ENCODE results near the gene ANP32A.

The ANP32A gene

DNA sequence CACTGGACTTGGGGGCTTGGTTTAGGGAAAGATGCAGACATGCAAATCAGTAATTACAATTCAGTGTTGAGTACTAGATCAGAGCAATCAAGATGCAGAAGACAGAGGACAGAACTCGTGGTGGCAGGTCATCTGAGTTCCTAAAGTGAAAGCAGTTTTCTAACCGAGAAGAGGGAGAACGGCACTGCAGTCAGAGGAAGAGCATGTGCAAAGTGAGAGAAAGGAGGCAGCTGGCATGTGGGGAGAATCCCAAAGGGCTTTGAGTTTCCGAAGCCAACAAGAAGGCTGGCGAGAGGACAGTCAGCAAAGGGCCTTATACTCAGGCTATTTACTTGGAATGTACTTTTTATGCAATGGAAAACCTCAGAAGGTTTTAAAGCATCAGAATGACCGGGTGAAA, 87.0 kb downstream of the ANP32A start:
- no peak for DNase-seq (ENCODE audit: low read depth)

DNA sequence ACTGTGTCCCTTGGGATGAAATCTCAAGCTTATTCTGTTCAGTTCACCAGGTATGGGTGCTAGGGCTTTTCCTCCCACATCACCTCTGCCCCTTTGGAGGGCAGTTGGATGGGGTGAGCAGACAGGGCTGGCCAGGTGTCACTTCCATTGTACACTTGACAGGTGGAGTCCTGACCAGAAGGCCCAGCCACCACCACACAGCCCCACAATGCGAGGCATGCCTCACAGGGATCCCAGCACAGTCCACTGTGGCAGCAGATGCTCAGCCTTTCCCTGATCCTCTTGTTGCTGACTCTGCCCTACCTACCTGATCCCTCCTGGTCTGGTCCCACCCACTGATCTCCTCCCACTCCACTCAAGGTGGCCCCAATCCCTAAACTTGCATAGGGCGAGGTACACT, 88.2 kb downstream of the ANP32A start:
- H3K4me3 ChIP-seq (replicated peaks; ENCODE audit: low read depth, low read length), result no peak overlapping the region
- no peak for DNase-seq (ENCODE audit: low read depth)
- TF ChIP-seq, protein P1, sequence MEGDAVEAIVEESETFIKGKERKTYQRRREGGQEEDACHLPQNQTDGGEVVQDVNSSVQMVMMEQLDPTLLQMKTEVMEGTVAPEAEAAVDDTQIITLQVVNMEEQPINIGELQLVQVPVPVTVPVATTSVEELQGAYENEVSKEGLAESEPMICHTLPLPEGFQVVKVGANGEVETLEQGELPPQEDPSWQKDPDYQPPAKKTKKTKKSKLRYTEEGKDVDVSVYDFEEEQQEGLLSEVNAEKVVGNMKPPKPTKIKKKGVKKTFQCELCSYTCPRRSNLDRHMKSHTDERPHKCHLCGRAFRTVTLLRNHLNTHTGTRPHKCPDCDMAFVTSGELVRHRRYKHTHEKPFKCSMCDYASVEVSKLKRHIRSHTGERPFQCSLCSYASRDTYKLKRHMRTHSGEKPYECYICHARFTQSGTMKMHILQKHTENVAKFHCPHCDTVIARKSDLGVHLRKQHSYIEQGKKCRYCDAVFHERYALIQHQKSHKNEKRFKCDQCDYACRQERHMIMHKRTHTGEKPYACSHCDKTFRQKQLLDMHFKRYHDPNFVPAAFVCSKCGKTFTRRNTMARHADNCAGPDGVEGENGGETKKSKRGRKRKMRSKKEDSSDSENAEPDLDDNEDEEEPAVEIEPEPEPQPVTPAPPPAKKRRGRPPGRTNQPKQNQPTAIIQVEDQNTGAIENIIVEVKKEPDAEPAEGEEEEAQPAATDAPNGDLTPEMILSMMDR (IDR thresholded peaks at IDR 0.05; ENCODE audit: low read length, missing control alignments), result no peak

More for the DNA sequence above, 87.0 kb downstream of the ANP32A start:
- H3K4me3 ChIP-seq (replicated peaks; ENCODE audit: low read depth, low read length), result no peak overlapping the region
- TF ChIP-seq, protein P1 (IDR thresholded peaks at IDR 0.05; ENCODE audit: low read length, missing control alignments), result no peak

DNA sequence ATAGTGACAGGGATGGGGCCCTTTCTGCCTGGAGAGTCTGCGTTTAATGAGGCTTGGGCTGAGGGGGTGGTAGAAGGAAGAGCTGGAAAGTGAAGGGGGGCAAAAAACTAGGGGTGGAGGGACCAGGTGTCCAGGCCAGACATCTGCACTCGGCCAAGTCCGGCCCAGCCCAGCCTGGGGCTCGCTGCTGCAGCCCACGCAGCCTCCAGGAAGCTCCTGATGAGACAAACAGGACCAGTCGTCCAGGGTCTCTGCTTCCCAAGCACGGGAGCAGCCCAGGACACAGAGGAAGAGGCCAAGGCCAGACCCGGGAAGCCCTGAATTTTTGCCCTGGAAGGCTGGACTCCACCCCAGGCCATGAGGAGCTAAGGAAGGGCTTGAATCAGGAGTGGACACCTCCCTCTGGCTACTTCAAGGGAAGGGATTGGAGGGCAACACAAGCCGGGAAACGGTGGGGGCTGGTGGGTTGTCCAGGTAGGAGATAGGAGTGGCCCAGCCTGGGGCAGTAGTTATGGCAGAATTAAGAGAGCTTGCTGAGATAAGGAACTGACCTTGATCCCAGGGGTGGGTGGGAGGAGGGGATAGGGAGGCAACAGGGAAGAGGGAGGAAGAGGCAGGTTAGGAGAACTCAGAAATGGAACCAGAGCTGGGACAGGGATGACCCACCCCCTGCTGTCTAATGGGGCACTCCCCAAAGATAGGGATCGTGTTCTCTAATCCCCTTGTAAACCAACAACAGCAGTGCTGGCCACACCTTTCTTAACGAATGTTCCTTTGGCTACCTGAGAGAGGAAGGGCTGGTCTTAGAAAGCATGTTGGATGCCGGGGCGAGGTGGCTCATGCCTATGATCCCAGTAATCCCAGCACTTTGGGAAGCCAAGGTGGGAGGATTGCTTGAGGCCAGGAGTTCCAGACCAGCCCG, 89.5 kb downstream of the ANP32A start:
- TF ChIP-seq, protein P1 (IDR thresholded peaks at IDR 0.05; ENCODE audit: low read length, missing control alignments), result no peak
- DNase-seq (ENCODE audit: low read depth), result no peak
- H3K4me3 ChIP-seq (replicated peaks; ENCODE audit: low read depth, low read length), result no peak overlapping the region

DNA sequence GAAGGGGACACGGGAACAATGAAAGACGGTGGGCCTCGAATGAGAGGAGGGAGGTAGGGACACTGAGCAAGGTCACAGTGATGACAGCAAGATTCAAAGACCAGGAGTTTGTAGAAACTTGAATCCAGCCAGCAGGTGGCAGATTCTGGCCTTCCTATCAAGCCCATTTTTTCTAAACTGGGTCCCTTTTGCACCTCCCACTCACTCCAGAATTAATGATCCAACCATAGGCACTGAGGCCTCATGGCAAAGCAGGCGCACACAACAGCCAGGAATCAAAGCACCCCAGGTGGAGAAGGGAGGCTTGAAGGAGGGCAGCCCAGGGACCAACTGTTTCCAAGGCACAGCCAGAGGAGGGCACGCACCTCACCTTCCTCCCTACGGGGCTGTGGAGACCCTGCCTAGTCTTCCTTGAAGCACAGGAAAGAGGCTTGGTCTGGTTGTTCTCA, 90.2 kb downstream of the ANP32A start:
- H3K4me3 ChIP-seq (replicated peaks; ENCODE audit: low read depth, low read length), result no peak overlapping the region
- TF ChIP-seq, protein P1 (IDR thresholded peaks at IDR 0.05; ENCODE audit: low read length, missing control alignments), result peak; percentile 51
- peak; percentile 68 for DNase-seq (ENCODE audit: low read depth)

DNA sequence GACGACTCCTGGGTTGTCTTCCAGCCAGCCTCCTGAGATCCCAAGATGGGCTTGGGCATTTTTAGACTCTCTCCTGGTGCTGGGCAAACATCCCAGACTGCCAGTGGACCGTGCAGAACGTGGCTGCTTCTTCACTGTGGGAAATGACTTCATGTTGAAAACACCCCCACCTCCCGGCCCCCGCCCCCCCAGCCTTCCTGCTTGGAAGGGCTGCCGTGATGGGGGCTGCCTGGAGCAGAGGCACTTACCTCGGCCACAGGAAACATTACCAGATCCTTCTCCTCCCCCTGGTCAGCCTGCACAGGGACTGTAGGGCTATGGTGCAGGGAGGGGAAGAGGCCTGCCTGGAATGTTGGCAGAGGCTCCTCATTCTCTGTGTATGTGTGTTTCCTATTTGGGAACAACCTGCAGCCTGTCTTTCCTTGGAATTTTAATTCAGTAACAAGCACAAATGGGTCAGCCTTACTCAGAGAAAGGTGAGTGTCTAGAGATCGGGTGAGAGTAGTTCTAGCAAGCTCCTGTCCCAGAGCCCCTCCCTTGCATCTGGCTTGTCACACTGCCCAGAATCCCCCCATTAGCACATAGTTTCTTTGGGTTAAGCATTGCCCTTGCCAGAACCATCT, 90.8 kb downstream of the ANP32A start:
- peak; percentile 46 for DNase-seq (ENCODE audit: low read depth)
- TF ChIP-seq, protein P1 (IDR thresholded peaks at IDR 0.05; ENCODE audit: low read length, missing control alignments), result no peak
- H3K4me3 ChIP-seq (replicated peaks; ENCODE audit: low read depth, low read length), result no peak overlapping the region
